ENCODE measurements around the gene LAMP1.

LAMP1 gene

DNA sequence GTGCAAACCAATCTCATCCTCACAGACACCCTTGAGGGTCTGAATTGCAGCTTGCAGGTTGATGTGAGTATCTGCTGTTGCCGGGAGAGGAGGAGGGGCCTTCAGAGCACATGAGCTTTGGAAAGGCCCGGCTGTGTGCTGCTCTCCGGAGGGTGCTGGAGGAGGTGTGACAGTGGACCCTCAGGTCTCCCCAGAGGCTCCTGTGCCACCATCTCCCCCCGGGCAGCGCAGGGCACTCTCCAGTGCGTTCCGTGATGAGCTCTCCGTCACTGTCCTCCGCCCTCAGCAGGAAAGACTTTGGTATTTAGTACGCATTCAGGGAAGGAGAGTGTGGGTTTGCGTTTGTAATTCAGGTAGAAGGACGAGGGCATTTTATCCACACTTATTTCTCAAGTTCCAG is 20.0 kb downstream of the LAMP1 start:
- Histone ChIP-seq H3K27ac (ENCODE audit: low read depth, low read length) (no peak overlapping the region), H3K9ac (ENCODE audit: low read length) (no peak overlapping the region), H3K27me3 (ENCODE audit: control insufficient read depth, insufficient read depth, low read length) (no peaks in the 10 kb centered on the region), H3K4me1 (ENCODE audit: control insufficient read depth, insufficient read depth, low read length) (no peaks in the 10 kb centered on the region), H3K4me3 (ENCODE audit: low read depth, low read length) (no peak overlapping the region), H3K36me3 (ENCODE audit: control insufficient read depth, insufficient read depth, low read length) (peaks cover 60% of the 10 kb centered on the region), H3K9me3 (ENCODE audit: control insufficient read depth, insufficient read depth, low read depth, low read length) (no peaks in the 10 kb centered on the region)

GRCh38 chr13:113318956-113319355 is 21.9 kb downstream of the LAMP1 start:
- H3K4me1 ChIP-seq (ENCODE audit: control insufficient read depth, insufficient read depth, low read length), result no peaks in the 10 kb centered on the region
- no peaks in the 10 kb centered on the region for H3K27me3 ChIP-seq (ENCODE audit: control insufficient read depth, insufficient read depth, low read length)
- no peaks in the 10 kb centered on the region for H3K9me3 ChIP-seq (ENCODE audit: control insufficient read depth, insufficient read depth, low read depth, low read length)
- H3K9ac ChIP-seq (ENCODE audit: low read length), result no peak overlapping the region
- peaks cover 66% of the 10 kb centered on the region for H3K36me3 ChIP-seq (ENCODE audit: control insufficient read depth, insufficient read depth, low read length)
- no peak overlapping the region for H3K27ac ChIP-seq (ENCODE audit: low read depth, low read length)
- no peak overlapping the region for H3K4me3 ChIP-seq (ENCODE audit: low read depth, low read length)

GRCh38 chr13:113319371-113319770 is 22.3 kb downstream of the LAMP1 start:
- Histone ChIP-seq H3K27me3 (ENCODE audit: control insufficient read depth, insufficient read depth, low read length) (no peaks in the 10 kb centered on the region), H3K4me1 (ENCODE audit: control insufficient read depth, insufficient read depth, low read length) (no peaks in the 10 kb centered on the region), H3K9me3 (ENCODE audit: control insufficient read depth, insufficient read depth, low read depth, low read length) (no peaks in the 10 kb centered on the region), H3K36me3 (ENCODE audit: control insufficient read depth, insufficient read depth, low read length) (peaks cover 70% of the 10 kb centered on the region), H3K27ac (ENCODE audit: low read depth, low read length) (no peak overlapping the region), H3K4me3 (ENCODE audit: low read depth, low read length) (no peak overlapping the region), H3K9ac (ENCODE audit: low read length) (no peak overlapping the region)

DNA sequence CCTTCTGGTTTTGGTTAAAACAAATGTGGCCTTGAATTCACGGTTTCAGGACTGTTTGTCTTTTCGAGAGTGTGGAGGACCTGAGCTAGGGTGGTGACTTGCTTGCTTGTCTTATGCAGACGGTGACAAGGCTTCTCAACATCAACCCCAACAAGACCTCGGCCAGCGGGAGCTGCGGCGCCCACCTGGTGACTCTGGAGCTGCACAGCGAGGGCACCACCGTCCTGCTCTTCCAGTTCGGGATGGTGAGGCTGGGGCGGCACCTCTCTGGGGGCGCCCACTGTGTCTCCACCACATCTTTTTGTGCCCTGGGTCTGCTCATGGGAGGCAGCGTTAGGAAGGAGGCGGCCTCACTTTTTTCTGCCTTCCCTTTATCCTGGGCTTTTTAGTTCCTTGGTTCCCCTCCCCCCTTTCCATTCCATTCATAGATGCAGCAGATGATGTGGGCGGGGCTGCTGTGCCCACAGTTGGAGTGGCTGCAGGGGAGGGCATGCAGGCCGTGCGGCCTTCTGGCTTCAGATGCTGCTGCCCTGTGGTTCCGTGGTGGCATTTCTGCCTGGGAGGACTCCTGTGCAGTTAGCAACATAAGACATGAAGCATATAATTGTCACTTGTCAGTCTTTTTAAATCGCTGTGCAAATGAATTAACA is 23.3 kb downstream of the LAMP1 start:
- Histone ChIP-seq H3K4me1 (ENCODE audit: control insufficient read depth, insufficient read depth, low read length) (no peaks in the 10 kb centered on the region), H3K27ac (ENCODE audit: low read depth, low read length) (no peak overlapping the region), H3K9ac (ENCODE audit: low read length) (no peak overlapping the region), H3K4me3 (ENCODE audit: low read depth, low read length) (no peak overlapping the region), H3K36me3 (ENCODE audit: control insufficient read depth, insufficient read depth, low read length) (peaks cover 78% of the 10 kb centered on the region), H3K27me3 (ENCODE audit: control insufficient read depth, insufficient read depth, low read length) (no peaks in the 10 kb centered on the region), H3K9me3 (ENCODE audit: control insufficient read depth, insufficient read depth, low read depth, low read length) (no peaks in the 10 kb centered on the region)

- Histone ChIP-seq H3K27ac (ENCODE audit: low read depth, low read length) (no peak overlapping the region), H3K4me1 (ENCODE audit: control insufficient read depth, insufficient read depth, low read length) (no peaks in the 10 kb centered on the region), H3K36me3 (ENCODE audit: control insufficient read depth, insufficient read depth, low read length) (peaks cover 85% of the 10 kb centered on the region), H3K27me3 (ENCODE audit: control insufficient read depth, insufficient read depth, low read length) (no peaks in the 10 kb centered on the region), H3K4me3 (ENCODE audit: low read depth, low read length) (no peak overlapping the region), H3K9me3 (ENCODE audit: control insufficient read depth, insufficient read depth, low read depth, low read length) (no peaks in the 10 kb centered on the region), H3K9ac (ENCODE audit: low read length) (no peak overlapping the region)
These were observed 24.5 kb downstream of the LAMP1 start for GRCh38 chr13:113321546-113321945.

GRCh38 chr13:113322043-113322461 is 25.0 kb downstream of the LAMP1 start:
- H3K4me1 ChIP-seq (ENCODE audit: control insufficient read depth, insufficient read depth, low read length), result no peaks in the 10 kb centered on the region
- no peak overlapping the region for H3K9ac ChIP-seq (ENCODE audit: low read length)
- H3K4me3 ChIP-seq (ENCODE audit: low read depth, low read length), result no peak overlapping the region
- no peak overlapping the region for H3K27ac ChIP-seq (ENCODE audit: low read depth, low read length)
- H3K9me3 ChIP-seq (ENCODE audit: control insufficient read depth, insufficient read depth, low read depth, low read length), result no peaks in the 10 kb centered on the region
- peaks cover 85% of the 10 kb centered on the region for H3K36me3 ChIP-seq (ENCODE audit: control insufficient read depth, insufficient read depth, low read length)
- H3K27me3 ChIP-seq (ENCODE audit: control insufficient read depth, insufficient read depth, low read length), result no peaks in the 10 kb centered on the region

DNA sequence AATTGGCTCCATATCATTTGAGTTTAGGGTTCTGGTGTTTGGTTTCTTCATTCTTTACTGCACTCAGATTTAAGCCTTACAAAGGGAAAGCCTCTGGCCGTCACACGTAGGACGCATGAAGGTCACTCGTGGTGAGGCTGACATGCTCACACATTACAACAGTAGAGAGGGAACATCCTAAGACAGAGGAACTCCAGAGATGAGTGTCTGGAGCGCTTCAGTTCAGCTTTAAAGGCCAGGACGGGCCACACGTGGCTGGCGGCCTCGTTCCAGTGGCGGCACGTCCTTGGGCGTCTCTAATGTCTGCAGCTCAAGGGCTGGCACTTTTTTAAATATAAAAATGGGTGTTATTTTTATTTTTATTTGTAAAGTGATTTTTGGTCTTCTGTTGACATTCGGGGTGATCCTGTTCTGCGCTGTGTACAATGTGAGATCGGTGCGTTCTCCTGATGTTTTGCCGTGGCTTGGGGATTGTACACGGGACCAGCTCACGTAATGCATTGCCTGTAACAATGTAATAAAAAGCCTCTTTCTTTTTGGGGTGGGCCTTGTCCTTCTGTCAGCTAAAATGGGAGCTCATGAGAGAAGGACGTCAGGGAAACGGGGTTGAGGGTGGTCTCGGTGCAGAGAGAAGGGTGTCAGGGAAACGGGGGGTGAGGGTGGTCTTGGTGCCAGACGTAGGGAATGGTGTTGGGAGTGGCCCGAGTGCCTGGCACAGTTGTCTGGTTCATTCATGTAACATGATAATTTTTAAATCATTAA is 26.0 kb downstream of the LAMP1 start:
- Histone ChIP-seq H3K36me3 (ENCODE audit: control insufficient read depth, insufficient read depth, low read length) (peaks cover 82% of the 10 kb centered on the region), H3K27me3 (ENCODE audit: control insufficient read depth, insufficient read depth, low read length) (no peaks in the 10 kb centered on the region)

GRCh38 chr13:113323869-113324268 is 26.8 kb downstream of the LAMP1 start:
- H3K9me3 ChIP-seq (ENCODE audit: control insufficient read depth, insufficient read depth, low read depth, low read length), result no peaks in the 10 kb centered on the region
- H3K4me1 ChIP-seq (ENCODE audit: control insufficient read depth, insufficient read depth, low read length), result no peaks in the 10 kb centered on the region
- H3K27me3 ChIP-seq (ENCODE audit: control insufficient read depth, insufficient read depth, low read length), result no peaks in the 10 kb centered on the region
- H3K36me3 ChIP-seq (ENCODE audit: control insufficient read depth, insufficient read depth, low read length), result peaks cover 78% of the 10 kb centered on the region
- no peak overlapping the region for H3K27ac ChIP-seq (ENCODE audit: low read depth, low read length)
- no peak overlapping the region for H3K4me3 ChIP-seq (ENCODE audit: low read depth, low read length)
- no peak overlapping the region for H3K9ac ChIP-seq (ENCODE audit: low read length)

More for the DNA sequence above, 26.0 kb downstream of the LAMP1 start:
- H3K9ac ChIP-seq (ENCODE audit: low read length), result no peak overlapping the region
- H3K4me1 ChIP-seq (ENCODE audit: control insufficient read depth, insufficient read depth, low read length), result no peaks in the 10 kb centered on the region
- H3K4me3 ChIP-seq (ENCODE audit: low read depth, low read length), result no peak overlapping the region
- no peak overlapping the region for H3K27ac ChIP-seq (ENCODE audit: low read depth, low read length)
- no peaks in the 10 kb centered on the region for H3K9me3 ChIP-seq (ENCODE audit: control insufficient read depth, insufficient read depth, low read depth, low read length)

GRCh38 chr13:113324398-113324797 is 27.4 kb downstream of the LAMP1 start:
- Histone ChIP-seq H3K4me3 (ENCODE audit: low read depth, low read length) (no peak overlapping the region), H3K9ac (ENCODE audit: low read length) (no peak overlapping the region), H3K4me1 (ENCODE audit: control insufficient read depth, insufficient read depth, low read length) (no peaks in the 10 kb centered on the region), H3K27me3 (ENCODE audit: control insufficient read depth, insufficient read depth, low read length) (no peaks in the 10 kb centered on the region), H3K9me3 (ENCODE audit: control insufficient read depth, insufficient read depth, low read depth, low read length) (no peaks in the 10 kb centered on the region), H3K27ac (ENCODE audit: low read depth, low read length) (no peak overlapping the region), H3K36me3 (ENCODE audit: control insufficient read depth, insufficient read depth, low read length) (peaks cover 72% of the 10 kb centered on the region)

GRCh38 chr13:113325779-113326178 is 28.7 kb downstream of the LAMP1 start:
- Histone ChIP-seq H3K9ac (ENCODE audit: low read length) (no peak overlapping the region), H3K27me3 (ENCODE audit: control insufficient read depth, insufficient read depth, low read length) (no peaks in the 10 kb centered on the region), H3K27ac (ENCODE audit: low read depth, low read length) (no peak overlapping the region), H3K4me3 (ENCODE audit: low read depth, low read length) (no peak overlapping the region), H3K4me1 (ENCODE audit: control insufficient read depth, insufficient read depth, low read length) (no peaks in the 10 kb centered on the region), H3K9me3 (ENCODE audit: control insufficient read depth, insufficient read depth, low read depth, low read length) (no peaks in the 10 kb centered on the region), H3K36me3 (ENCODE audit: control insufficient read depth, insufficient read depth, low read length) (peaks cover 59% of the 10 kb centered on the region)

- no peak overlapping the region for H3K4me3 ChIP-seq (ENCODE audit: low read depth, low read length)
- H3K27ac ChIP-seq (ENCODE audit: low read depth, low read length), result no peak overlapping the region
- H3K9ac ChIP-seq (ENCODE audit: low read length), result no peak overlapping the region
- H3K4me1 ChIP-seq (ENCODE audit: control insufficient read depth, insufficient read depth, low read length), result no peaks in the 10 kb centered on the region
- peaks cover 47% of the 10 kb centered on the region for H3K36me3 ChIP-seq (ENCODE audit: control insufficient read depth, insufficient read depth, low read length)
- no peaks in the 10 kb centered on the region for H3K27me3 ChIP-seq (ENCODE audit: control insufficient read depth, insufficient read depth, low read length)
- no peaks in the 10 kb centered on the region for H3K9me3 ChIP-seq (ENCODE audit: control insufficient read depth, insufficient read depth, low read depth, low read length)
These were observed 30.3 kb downstream of the LAMP1 start for GRCh38 chr13:113327391-113327765.

Measured in HUES6 (cell line).